Measurements from ENCODE around the gene SDC1.

The SDC1 gene

DNA sequence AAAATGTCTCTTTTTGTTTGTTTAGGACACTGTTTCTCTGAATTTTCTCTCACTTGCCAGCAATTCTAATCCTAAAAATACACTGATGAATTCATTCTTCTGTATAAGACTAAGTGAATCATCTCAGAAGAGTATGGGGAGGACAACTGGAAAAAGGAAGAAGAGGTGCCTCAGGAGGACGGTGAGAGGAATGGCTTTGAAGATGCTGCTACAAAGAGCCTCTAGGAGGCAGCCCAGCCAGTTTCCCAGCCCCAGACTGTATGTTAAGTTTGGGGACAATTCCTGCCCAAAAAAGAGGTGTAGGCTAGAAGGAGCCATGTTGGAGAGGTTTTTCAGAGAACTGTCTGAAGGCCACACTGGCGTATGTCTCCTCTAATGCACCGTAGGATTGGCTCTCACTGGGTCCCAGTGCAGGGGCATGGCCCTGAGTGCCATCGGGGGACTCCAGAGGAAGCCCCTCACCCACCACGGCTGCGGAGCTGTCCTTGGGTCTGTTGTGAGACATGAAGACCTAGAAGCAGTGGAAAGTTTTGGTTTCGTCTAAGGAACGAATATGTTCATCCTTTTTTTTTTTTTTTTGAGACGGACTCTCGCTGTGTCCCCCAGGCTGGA, 3.1 kb upstream of the SDC1 start:
- no peak for DNase-seq

DNA sequence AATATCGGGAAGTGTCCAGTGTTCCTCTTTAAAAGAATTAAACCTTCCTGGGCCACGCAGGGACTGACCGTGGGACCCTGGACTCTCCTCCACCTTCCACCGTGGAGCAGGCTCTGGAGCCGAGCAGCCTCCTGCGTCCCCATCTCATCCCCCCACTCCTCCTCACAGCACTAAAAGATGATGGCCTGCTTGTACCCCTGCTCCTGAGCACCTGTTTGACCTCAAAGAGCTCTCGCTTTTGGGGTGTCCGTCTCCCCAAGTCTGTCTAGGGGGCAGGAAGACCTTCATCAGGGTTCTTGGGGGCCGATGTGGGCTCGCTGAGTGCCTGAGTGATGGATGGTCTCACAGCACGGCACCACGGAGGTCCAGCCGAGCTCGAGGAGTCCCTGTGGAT, 1.2 kb upstream of the SDC1 start:
- DNase-seq, result no peak

DNA sequence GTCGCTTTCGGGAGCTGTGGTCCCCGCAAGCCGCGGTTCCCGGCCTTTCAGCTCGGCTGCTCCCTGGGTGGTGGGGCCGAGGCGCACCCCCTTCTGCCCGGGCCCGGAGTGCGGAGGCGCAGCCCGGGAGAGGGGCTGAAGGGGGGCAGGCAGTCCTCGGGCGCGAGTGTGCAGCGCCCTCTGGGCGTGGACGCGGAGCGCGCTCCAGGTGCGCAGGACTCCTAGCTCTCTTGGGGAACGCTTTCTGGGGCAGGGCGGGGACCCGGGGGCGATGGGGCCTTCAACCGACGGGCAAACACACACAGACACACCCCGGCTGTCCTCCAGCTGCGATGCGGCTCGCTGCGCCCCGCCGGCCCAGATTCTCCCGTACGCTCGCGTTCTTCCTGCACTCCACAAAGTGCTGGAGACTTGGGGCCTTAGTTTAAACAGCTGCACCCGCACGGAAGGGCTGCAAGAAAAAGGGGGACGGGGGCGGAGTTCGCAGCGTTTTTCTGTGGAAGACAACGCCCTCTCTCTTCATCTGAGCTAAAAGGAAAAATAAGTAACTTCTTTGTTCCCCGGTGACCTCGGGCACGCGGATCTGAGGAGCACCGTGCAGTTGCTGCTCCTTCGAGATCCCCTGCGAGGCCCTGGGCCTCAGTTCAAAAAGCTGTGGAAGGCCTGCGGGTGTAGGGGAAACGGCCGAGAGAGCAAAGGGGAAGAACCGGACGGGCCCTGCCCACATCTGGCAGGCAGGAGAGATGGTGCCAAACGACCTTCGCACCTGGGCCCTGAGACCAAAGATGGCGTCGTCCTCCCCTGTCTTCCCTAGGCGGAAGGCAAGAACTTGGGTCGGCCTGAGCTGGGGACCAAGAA, 593 bp upstream of the SDC1 start:
- peak in 1 of 2 experiments; percentile 33 for DNase-seq

DNA sequence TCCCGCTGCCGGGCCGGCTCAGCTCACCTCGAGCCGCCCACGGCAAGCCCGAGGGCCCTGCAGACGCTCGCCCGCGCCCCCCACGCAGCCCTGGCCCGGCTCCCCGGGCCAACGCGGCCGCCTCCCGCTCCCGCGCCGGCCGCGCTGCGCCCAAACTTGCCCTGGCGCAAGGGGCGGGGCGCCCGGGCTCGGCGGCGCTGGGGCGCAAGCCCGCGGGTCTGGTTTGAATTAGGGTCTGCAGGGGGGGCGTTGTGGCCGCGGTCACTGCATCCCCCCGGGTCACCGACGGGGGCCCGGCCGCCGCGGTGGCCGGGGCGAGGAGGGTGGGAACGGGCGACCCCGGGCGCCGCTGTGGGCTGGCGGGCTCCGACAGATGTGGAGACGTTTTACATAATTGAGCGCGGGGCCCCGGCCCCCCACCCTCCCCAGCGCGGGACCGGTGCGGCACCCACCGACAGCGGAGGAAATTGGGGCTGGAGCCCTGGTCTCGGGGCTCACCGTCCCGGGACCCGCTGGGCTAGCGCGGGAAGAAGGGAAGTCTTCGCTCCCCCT, 690 bp downstream of the SDC1 start:
- no peak for DNase-seq

DNA sequence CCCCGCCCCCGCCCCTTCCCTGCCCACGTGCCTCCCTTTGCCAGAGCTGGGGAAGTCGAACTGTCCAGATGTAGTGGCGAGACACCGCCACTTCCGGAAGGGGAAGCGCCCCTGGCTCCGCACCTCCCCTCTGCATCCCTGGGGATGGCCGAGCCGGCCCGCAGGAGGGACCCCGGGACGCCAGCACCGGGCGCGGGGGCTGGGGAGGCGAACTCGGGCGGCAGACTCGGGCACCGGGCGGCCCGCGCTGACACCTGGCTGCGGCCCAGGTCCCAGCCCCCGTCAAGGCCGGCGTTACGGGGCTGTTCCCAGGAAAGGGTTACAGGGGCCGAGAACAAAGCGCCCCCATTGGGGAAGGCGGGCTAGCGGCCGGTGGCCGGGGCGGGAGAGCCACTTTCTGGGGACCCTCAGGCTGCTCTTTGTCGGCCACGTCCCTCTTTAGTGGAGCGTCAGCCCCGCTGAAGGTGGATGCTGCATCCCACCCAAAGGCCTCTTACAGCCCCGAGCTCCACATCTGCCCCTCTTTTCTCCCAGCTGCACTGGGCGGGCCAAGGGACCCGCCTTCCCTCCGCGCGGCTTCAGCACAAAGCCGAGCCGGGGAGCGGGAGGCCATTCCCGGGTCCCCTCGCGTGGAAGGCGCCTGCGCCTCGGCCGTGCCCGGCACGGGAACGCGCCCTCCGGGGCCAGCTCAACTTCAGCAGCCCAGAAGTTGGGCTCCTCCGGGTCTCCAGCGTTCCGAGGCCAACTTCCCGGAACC, 1.3 kb downstream of the SDC1 start:
- no peak for DNase-seq

DNA sequence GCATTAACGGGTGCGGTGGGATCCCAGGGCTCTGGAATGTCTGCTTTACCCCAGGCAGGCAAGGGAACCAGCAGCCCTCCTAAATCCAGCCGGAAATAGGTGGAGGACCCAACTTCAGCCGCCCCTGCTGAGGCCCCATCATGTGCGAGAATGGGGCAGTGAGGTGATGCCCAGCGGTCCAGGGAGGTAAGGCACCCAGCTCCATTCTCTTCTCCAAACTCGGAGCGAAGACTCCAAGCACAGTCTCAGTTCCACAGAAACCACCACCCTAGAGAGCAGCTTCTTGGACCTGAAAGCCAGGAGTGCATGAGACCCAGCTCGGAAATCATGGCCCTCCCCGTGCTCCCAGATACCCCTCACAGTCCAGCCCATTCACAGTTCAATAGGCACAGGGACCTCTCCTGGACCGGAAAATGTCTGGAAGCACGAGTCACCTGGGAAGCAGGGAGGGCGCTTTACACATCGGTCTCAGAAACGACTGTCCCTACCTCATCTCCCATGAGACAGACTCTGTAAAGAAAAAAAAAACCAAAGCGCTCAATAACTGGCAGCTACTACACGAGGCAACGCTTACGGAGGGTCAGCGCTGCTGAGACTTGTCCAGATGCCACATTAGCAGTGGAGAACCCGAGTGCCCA, 2.0 kb downstream of the SDC1 start:
- DNase-seq, result no peak

DNA sequence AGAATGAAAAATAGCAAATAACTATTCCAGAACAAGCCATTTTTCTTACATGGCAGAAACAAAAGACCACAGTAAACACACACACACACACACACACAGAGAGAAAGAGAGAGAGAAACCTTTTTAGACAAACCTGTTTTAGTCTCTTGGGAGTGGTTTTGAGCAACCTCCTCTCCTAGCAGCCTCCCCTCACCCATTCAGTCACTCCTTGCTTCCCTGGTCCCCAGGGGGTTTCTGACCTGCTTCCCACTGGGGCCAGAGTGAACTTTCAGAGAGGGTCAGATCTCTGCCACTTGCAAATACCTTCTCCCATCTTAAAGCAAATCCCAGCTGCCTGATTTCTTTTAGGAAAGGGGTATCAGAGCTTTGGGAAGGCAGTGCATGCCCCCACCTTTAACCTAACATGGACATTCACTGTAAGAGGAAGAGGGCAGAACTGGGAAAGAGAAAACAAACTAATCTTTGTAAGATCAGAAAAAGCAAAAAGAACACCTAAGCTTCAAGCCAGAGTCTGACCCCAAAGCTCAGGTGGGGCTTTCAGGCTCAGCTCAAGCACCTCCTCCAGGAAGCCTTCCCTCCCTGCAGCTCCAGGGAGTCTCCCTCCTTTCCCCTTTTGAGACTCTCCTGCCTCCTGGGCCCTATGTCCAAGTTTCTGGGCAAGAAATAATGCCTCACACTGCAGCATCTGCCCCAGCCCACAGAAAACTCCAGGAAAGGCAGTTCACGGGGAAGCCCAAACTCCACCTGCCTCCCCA, 2.7 kb downstream of the SDC1 start:
- no peak for DNase-seq

DNA sequence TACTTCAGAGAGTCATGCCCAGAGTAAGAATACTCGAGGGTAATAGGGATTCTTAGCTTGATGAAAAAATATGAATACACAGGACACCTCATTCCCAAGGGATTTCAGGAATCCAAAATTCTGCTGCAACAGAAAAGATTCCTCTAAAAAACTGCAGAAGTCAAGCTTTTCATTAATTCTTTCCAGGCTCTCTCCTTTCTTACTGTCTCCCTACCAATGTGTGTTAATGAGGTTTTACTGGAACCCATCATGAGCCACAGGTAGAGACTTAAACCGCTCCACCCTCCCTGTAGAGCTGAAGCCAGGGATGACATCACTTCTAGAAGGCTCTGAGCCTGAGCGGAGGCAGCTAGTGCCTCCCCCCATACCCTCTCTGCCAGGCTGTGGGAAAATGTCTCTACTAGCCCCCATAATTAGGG, 3.4 kb downstream of the SDC1 start:
- no peak for DNase-seq

DNA sequence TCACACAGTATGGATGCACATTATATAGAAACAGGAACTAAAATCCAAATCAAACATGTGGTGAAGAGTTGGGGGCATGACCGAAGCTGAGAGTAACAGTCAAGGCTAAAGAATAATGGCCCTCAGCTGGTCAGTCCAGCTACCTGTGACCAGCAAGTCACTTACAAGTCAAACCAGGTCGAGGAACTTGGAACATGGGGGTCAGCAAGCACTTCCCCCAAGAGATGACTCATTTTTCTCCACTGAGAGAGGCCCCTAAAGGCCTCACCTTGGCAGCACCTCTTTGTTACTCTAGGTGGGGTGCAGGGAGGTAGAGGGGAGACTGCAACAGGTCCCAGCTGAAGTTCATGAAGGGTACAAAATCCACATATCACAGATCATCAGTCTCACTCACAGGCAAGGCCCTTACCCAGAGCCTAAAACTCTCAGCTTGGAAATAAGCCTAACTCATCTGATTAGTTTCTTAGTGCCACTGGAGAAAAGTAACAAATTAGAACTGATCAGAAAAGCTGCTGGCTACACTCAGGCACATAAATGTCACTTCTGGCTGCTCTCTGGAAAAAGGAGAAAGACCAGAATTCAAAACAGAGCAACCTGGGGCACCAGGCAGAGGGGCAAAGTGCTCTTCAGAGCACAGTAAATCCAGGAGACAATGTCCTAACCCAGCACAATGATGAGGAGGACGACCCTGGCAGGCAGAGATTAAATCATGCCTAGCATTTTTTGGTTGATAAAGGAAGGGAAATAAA, 4.0 kb downstream of the SDC1 start:
- no peak for DNase-seq

DNA sequence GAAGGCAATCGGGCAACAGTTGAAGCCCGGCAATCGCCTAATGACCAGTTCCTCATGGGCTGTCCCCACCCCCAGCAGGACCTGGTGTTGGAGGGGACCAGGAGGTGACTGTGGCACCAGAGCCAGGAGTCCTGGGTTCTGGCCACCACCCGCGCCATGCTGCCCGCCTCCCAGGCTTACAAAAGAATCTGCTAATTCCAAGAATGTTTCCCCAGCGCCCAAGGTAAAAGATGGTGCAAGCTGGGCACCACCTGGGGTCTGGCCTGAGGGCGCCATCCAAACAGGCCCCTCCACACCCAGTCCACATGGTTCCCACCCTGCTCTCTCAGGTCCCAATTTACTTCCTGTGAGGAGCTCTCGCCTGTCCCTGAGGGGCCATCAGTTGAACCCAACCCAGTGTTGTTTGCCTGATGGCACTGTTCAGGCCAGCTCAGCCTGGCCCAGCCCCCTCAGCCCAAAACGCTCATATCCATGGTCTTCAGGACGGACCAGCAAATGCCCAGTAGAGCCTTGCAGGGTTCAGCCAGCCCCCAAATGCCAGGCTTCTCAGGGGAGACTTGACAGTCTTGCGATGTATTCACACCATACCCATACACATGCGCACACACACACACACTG, 5.1 kb downstream of the SDC1 start:
- no peak for DNase-seq

DNA sequence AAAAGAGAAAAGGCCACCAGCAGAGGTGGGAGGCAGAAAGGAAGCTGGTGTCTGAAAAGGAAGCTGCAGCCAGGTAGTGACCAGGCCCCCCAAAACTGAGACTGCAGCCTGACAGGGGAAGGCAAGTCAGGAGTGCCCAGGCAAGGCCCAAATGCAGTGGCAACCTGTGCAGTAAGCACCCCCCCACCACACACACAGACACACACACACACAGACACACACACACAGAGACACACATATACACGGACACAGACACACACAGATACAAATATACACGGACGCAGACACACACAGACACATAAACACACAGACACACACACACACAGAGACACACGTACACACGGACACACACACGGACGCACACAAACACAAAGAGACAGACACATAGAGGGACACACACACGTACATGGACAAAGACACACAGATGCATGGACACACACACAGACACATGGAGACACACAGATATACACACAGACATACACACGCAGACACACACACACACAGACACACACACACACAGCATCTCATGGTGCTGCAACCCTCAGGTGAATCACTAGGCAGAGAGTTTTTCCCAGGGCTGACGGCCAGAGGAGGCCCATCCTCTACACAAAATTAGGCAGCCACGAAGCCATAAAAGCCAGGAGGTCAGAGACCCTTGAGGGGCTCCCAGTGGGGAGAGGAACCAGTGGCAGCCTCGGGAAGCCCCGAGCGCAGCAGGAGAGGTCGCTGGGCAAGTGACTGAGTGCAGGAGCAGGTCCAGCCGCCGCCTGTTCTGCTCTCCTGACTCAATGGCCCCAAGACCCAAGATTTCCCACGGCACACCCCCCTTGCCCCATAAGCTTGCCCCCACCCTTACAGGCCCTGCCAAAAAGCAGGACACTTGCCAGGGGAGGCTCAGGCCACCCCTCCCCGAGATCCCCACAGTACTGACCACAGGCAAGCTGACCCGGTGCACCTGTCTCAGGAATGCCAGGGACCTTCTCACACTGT, 6.3 kb downstream of the SDC1 start:
- DNase-seq, result no peak

DNA sequence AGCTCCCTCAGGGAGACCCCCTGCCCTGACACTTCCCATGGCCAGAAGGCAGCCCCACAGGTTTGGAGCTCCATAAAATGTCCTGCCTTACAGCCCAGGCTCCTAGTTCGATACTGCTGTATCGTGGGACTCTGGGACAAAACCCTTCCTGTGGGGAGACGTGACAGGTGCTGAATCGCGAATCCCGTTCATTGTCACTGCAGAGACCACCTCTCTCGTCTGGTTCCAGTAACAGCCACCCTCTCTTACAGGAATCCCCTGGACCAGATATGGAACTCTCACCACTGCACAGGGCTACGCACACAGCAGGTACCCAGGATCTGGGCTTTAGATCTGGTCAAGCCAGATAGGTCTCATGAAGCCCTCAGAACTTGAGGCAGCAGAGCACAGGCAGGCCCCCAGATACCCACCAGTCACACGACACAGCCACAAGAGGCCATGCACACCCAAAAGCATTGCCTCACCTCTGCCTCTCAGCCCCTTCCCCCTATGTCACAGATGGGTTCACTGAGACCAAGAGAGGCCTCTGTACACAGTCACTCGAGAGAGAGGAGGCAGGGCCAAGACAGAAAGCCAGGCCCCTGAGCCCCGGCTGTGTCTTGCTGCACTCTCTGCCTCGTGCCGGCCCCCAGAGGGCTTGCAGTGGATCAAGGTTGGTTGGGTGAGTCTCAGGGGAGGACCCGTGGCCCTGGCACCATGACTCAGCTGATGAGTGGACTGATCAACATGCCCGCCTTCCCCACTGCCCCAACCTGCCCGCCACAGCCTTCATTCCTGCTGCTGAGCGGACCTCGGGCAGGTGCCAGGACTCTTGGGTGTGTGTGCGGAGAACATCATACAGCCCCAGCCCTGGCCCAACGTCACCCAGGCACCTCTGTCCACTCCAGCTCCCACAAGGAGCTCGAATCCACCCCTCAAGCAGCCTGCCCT, 7.6 kb downstream of the SDC1 start:
- DNase-seq, result no peak

DNA sequence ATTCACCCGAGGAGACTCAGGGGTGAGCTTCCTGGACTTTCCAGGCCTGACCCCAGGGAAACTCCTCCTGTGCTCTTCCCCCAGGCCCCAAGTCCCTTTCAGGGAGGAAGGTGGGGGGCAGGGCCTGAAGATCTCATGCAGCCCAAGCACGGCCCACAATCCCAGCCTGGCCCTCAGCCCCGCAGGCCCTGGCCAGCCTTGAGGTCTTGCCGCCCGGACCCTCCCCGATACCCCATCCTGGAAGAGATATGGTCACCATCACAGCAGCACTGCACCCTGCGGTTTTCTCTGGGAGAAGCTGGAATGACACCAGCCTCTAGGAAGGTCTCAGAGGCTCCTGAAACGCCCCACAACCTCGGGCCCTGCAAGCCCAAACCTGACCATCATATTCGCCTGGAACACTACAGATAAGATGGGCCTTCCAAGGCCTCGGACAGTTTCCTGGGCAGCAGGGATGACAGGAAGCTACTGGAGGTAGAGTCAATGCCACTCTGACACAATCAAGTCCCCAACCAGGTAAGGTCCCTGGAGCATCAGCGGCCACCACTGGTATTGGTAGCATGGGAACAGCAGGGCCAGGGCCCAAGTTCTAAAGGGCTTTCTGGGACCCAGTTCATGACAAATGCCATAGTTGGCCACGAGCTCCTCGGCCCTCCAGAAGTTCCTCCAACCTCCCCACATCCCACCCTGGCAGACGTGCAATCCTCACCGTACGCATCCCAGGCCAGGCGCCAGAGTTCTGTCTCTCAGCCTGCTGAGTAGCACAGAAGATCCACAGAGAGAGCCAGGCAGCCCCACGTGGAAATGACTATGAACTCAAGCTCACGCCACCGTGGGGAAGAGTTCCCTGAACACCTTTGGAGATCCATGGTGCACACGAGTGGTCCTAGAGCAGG, 8.6 kb downstream of the SDC1 start:
- DNase-seq, result no peak

DNA sequence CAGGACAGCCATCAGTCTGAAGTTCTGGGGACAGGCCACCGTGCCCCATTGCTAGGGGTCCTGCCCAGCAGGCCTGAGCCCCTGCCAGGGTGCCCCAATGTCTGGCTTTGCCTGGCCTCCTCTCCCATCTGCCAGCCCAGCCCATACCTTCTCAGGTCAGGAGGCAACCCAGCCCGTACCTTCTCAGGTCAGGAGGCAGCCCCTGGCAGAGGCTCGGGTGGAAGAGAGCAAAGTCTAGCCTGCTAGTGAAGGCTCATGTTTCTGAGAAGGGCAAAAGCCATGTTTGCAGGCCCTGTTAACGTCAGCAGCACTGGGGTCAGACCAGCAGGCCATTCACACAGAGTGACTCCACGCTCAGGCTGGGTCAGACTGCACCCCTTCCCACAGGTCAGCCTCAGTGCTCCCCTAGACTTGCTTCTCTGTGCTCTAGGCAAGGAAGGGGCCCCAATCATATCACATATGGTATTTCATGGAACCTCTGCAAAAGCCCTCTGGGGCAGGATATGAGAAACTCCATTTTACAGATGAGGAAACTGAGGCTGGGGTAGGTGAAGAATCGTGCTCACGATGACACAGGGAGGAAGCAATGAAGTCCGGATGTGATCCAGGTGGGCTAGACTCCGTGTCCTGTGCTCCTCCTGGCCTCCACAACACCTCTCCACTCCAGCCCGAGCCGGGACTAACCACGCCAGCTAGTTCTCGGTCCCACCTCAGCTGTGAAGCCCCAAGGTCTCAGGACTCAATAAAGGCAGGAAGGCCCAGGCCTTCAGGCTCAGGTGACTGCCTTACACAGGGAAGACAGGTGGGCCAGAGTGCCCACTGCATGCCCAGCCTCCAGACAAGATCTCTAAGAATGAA, 9.5 kb downstream of the SDC1 start:
- no peak for DNase-seq

DNA sequence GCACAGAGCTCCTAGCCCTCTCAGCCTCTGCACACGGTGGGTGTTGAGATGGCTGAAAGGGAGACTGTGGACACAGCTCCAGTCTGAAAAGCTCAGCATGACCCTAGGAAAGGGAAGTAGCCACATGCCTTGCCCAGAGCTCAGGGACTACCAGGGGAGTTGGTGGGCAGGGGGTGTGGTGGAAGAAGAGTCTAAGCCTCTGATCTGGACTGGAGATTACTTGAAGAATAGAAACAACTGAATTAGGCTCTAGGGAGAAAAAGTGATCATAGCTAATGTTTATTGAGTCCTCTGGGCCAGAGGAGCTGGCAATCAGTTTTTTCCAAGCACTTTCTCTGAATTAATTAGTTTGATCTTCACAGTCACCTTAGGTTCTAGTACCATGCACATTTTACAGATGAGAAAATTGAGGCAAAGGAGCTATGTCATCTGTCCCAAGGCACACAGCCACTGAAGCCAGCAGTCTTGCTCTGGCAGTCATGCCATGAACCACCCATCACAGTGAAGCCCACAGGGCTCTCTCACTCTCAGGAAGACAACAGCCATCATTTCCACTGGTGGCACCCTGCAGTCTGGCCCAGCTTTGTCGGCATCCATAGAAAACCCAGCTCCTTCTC, 10.3 kb downstream of the SDC1 start:
- DNase-seq, result no peak
